H7 (cell line): ENCODE measurements around the gene NLGN4X. TPM values are rescaled to one million over a fixed set of nuclear protein-coding genes. Genes with fewer than 3 reads are reported as not detected.

Experiments
- DNase-seq: peaks from one replicate; pipeline ENCODE4 v3.0.0; 2012
- H3K27me3 ChIP-seq: 2 replicates; pipeline ENCODE4 v1.6.0; 2011; ENCODE audit warnings: mild to moderate bottlenecking, low read length; ENCODE audit not compliant: control insufficient read depth, insufficient read depth
- H3K36me3 ChIP-seq: replicated peaks from 2 replicates; pipeline ENCODE4 v1.5.1; 2011; ENCODE audit warnings: low read length; ENCODE audit not compliant: control insufficient read depth, insufficient read depth
- H3K4me3 ChIP-seq: 2 replicates; pipeline ENCODE4 v1.5.1; 2011; ENCODE audit warnings: low read depth, mild to moderate bottlenecking, control low read depth, low read length, moderate library complexity; ENCODE audit not compliant: insufficient read depth
- total RNA-seq: library from RNA; depleted of rRNA; stranded (reverse); fragments of >200 nt; shearing (Covaris generic); gene quantifications from 2 replicates; pipeline ENCODE4 v1.2.3, GENCODE V29; 2014

Gene NLGN4X
- total RNA-seq, 1 experiment from 2014 or later, result 38.0 TPM

DNA sequence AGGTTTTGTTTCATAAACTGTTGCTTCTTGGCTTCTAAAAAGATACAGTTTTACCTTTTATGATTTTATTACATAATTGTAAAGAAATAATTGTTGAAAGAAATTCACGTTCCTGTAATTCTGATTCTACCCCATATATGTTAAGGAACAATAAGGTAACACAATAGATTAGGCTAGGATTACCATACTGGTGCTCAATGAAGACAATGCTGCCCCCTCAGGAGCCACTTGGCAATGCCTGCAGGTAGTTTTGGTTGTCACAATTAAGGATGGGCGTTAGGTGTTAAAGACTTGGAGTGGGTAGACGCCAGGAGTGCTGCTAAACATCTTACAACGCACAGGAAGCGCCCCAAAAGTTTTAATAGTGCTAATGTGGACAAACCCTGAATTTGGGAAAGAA is 133.2 kb downstream of the NLGN4X start:
- Histone ChIP-seq H3K27me3 (no peaks in the 10 kb centered on the region), H3K36me3 (no peaks in the 10 kb centered on the region), H3K4me3 (no peak overlapping the region)
- peak; percentile 43 for DNase-seq

DNA sequence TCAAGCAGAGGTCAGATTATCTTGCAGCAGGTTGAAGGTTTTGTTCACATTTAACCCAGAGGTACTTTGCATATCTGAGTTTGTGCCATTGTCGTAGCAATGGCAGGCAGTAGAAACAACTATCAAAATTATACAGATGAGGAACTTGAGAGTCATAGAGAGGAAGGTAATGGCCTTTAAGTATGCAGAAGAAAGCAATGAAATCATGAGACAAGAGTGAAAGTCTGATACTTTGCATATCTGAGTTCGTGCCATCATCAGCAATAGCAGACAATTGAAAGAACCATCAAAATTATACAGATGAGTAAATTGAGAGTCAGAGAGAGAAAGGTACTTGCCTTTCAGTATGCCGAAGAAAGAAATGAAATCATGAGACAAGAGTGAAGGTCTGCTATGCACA is 154.1 kb downstream of the NLGN4X start:
- H3K4me3 ChIP-seq, result no peak overlapping the region
- H3K27me3 ChIP-seq, result no peaks in the 10 kb centered on the region
- DNase-seq, result no peak
- no peaks in the 10 kb centered on the region for H3K36me3 ChIP-seq

DNA sequence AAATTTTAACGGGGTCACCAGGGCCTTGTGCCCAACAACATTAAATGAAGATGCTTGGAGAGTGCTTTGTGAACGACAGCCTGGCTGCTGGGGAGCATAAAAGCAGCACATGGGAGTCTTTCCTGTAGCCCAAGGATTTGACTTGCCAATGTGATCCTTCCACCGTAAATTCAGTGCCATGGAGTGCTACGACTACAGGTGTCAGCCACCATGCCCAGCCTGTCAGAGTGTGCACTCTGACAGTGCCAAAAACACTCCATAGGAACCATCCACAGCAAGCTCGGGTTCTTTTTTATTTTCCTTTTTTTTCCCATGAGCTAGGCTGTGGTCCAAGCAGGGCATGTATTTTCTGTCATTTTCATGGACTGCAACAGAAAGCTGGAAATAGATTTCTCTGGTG is 156.9 kb downstream of the NLGN4X start:
- H3K27me3 ChIP-seq, result no peaks in the 10 kb centered on the region
- no peaks in the 10 kb centered on the region for H3K36me3 ChIP-seq
- DNase-seq, result no peak
- no peak overlapping the region for H3K4me3 ChIP-seq

DNA sequence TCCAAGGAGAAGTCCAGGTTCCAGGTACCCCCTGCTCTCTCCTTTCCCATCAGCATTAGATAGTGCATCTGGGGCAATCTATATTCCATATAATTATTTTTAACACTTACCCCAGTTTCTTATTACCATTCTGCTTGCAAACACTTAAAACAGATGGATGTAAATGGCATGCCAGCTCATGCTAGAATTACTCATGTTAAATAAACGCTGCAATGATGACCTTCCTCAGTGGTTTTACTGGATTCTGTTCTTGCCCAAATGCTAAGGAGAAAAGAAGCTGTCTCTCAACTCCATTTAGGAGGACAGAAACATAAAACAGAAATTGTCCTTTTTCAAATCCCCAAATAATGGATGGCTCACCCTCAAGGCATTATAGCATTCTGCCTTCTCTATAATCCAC is 161.1 kb downstream of the NLGN4X start:
- DNase-seq, result no peak
- Histone ChIP-seq H3K27me3 (no peaks in the 10 kb centered on the region), H3K36me3 (no peaks in the 10 kb centered on the region), H3K4me3 (no peak overlapping the region)

DNA sequence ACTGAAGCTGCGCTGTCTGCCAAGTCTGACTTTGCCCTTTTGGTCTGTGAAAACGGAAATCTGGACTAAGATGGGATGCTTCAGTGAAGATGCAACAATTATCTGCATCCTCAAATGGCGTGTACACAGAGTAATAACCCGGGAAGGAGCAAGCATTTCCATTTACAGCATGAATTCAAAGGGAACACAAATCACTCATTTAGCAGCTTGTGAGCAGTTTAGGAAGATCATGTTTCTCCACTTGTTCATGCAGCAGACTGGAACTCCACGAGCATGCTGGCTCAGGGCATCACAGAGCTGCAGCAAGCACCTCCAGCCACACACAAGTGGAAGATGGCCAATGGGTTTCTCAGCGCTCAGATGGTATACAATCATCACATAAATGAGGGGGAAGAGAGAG is 175.5 kb downstream of the NLGN4X start:
- Histone ChIP-seq H3K27me3 (no peaks in the 10 kb centered on the region), H3K36me3 (no peaks in the 10 kb centered on the region), H3K4me3 (no peak overlapping the region)
- DNase-seq, result no peak

DNA sequence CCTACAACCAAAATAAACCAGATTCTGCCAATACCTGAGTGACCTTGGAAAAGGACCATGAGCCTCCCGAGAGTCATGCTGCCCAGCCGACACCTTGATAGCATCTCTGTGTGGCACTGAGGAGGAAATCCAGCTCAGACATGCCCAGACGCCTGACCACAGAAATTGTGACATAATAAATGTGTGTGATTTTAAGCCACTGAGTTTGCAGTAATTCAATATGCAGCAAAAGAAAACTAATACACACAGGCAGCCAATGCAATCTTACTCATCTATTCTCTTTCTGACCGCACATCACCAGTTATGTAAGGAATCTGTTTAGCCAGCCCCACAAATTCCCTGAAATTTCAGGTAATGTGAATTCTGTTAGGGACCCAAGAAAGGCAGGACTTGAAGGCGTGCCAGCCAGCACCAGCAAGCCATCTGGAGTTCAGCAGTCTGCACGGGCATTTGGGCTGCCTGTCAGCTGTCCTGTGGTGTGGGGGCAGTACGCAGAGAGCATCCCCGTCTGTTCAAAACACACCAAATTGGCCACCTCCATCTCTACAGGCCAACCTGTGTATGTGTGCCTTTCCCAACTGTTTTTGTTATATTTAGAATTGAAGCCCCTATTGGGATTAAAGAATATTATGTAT is 176.4 kb downstream of the NLGN4X start:
- H3K4me3 ChIP-seq, result no peak overlapping the region

DNA sequence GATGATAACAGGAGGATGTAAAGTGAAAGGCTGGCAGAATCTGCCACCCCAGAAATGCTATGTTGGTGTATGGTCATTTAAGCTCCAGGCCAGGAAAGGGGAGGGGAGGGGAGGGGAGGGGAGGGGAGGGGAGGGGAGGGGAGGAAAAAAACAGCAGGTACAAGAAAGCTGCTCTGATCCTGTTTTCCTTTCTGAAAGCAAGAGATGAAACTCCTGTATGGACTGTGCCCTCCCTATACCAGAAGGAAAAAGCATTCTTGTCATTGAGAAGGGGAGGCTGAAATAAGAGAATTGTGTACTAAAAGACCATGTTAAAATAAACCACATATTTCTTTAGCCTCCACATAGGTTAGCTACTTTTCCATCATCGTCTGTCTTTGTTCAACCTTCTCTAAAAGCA is 179.5 kb downstream of the NLGN4X start:
- H3K36me3 ChIP-seq, result no peaks in the 10 kb centered on the region
- H3K27me3 ChIP-seq, result no peaks in the 10 kb centered on the region; the same call in 1 of the 2 replicates
- no peak overlapping the region for H3K4me3 ChIP-seq
- DNase-seq, result peak; percentile 10

More for the DNA sequence above, 176.4 kb downstream of the NLGN4X start:
- no peaks in the 10 kb centered on the region for H3K27me3 ChIP-seq
- no peak for DNase-seq
- no peaks in the 10 kb centered on the region for H3K36me3 ChIP-seq

DNA sequence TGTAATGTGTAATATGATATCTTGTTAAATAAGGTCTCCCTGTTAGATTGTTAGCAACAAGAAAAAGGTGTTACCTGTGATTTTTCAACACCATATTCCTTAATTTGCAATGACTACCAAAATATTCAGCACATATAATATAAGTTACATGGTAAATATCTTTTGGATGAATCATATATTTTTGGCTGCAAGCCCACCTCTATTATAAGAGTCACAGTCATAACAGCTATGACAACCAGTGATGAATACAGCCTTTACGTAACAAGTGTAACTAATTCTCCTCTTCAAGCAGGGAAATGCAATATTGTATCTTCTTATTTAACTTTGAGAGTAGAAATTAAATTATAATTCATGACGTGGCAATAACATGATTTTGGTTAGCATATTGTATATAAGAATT is 187.0 kb downstream of the NLGN4X start:
- Histone ChIP-seq H3K27me3 (no peaks in the 10 kb centered on the region; the same call in 1 of the 2 replicates), H3K36me3 (no peaks in the 10 kb centered on the region; the same call in 1 of the 2 replicates), H3K4me3 (no peak overlapping the region)
- no peak for DNase-seq

DNA sequence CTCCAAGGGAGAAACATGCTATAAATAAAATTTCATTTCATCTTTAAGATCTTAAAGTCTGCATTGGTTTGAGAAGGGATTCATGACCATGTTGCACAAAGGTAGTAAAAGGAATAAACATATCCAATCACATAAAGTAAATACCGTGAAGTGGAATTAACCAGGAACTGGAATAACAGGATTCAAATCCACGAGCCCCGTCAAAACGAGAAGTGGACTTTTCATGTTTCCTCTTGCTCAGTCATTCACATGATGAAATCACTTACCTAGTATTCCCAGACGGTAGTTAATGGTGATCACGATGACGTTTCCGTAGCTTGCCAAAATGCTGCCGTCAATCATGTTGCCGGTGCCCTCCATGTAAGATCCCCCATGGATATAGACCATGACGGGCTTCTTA is 199.7 kb downstream of the NLGN4X start:
- no peak for DNase-seq
- no peaks in the 10 kb centered on the region for H3K36me3 ChIP-seq

DNA sequence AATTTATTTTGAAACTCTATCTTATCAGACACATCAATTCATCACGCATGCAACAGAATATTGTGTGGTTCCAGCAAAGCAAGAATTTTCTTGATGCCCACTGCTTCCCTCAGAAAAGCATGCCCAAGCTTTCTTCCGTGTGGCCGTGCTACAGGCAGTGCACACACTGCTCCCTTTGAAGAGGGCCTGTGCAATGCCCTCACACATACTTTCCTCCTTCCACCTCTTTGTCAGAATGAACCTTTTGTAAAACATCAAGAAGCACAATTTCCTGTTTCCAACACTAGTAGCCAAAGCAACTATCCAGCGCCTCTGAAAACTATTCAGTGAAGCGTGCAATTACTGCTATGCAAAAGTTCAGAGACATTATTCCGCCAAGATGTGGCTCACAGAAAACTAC is 201.7 kb downstream of the NLGN4X start:
- H3K27me3 ChIP-seq, result no peaks in the 10 kb centered on the region
- DNase-seq, result no peak
- H3K36me3 ChIP-seq, result no peaks in the 10 kb centered on the region
- H3K4me3 ChIP-seq, result no peak overlapping the region

More for the DNA sequence above, 199.7 kb downstream of the NLGN4X start:
- Histone ChIP-seq H3K27me3 (no peaks in the 10 kb centered on the region), H3K4me3 (no peak overlapping the region)

DNA sequence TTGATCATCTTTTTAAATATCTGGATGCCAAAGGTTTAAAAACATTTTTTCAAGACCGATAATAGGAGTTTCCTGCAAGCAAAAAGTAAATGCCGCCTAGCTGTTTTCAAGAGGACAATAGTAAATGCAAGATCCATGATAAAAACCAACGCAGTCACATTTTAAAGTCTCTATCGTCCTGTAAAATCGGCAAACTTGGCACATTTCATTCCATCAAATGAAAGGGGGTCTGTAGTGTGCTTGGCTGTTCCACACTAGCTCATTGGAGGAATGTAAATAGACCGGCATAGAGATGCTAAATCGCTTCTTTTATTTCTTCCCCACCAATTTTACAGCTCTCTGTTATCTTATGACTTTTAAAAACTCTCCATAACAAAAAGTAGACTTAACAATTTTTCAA is 202.2 kb downstream of the NLGN4X start:
- peak; percentile 11 for DNase-seq
- no peak overlapping the region for H3K4me3 ChIP-seq
- H3K27me3 ChIP-seq, result no peaks in the 10 kb centered on the region
- no peaks in the 10 kb centered on the region for H3K36me3 ChIP-seq

DNA sequence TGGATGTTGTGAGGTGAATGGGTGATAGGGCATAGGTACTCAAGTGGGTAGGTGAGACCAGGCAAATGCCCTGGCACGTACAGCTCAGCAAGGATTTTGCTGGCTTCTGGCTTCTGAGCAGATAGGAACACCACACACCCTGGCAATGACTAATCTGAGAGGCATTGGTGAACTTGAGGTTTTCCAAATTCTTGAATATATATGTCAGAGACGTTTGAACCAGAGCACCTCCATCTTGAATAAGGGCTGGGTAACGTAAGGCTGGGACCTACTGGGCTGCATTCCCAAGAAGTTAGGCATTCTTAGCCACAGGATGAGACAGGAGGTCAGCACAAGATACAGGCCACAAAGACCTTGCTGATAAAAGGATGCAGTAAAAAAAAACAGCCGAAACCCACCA is 204.5 kb downstream of the NLGN4X start:
- Histone ChIP-seq H3K27me3 (no peaks in the 10 kb centered on the region), H3K36me3 (no peaks in the 10 kb centered on the region), H3K4me3 (no peak overlapping the region)
- DNase-seq, result no peak

DNA sequence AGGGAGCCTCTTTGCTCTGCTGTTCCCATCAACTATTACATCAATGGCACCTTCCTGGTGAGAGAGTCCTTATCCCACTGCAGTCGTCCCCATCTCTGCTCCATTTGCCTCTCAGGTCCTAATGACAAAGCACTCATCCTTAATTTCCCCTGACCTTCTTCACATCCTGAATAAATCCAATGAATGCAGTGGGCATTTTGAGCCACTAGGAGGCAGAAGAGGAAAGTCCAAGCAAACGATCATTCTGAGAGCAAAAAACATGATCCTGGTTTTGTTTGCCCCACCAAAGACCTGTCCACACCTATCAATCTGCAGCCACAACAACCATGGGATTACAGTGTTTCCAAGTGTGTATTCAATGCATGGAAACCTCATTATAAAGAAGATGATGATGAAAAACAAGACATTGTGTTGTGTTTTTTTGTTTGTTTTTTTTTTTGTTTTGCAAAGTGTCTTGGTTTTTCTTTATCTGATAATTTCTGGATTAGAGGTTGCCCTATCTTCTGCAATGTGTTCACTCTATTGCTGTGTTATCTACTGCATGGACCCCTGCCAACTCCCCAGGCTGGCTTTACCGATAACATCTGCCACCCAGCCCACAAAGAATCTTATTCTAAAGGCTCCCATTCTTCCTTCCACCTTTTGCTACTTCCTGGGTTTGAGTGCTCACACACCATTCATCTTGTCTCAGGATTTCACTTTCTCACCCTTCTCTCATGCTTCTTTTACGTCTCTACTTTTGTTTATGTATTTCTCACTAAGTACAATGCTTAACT is 207.2 kb downstream of the NLGN4X start:
- peak; percentile 29 for DNase-seq
- H3K27me3 ChIP-seq, result no peaks in the 10 kb centered on the region
- H3K36me3 ChIP-seq, result no peaks in the 10 kb centered on the region
- no peak overlapping the region for H3K4me3 ChIP-seq

DNA sequence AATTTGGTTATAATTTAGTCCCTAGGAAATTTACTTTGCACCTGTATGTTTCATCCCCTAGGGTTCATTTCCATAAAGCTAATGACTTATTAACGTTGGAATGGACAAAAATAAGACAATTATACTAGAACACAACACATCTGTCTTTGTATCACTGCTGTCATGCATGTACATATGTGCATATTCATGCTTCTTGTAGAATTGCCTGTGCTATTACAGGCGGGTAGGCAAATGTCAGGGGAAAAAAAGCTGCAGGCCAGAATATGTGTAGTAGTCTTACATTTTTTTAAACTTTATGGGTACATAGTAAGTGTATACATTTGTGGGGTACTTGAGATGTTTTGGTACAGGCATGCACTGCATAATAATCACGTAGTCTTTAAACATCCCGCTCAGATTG is 209.6 kb downstream of the NLGN4X start:
- H3K27me3 ChIP-seq, result no peaks in the 10 kb centered on the region

DNA sequence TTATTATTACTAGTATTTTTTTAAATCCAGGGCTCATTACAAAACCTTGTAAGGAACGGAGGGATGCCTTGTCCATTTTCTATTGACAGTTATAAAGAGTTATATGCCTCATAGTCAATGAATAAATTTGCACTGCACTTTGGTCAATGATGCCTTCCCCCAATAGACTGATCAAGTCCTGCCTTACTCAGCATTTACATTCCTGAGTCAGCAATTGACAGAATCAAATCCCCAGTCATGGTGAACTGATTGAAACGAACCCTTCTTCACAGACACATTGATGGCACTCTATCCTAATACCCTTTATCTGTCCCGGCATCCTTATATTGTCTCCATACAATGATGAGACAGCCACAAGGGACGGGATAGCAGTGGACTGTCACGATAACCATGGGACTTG is 213.2 kb downstream of the NLGN4X start:
- Histone ChIP-seq H3K4me3 (no peak overlapping the region), H3K36me3 (no peaks in the 10 kb centered on the region), H3K27me3 (no peaks in the 10 kb centered on the region)
- DNase-seq, result no peak

More for the DNA sequence above, 209.6 kb downstream of the NLGN4X start:
- H3K36me3 ChIP-seq, result no peaks in the 10 kb centered on the region
- no peak for DNase-seq
- no peak overlapping the region for H3K4me3 ChIP-seq
